ENCODE results near the gene HTR3B.

DNA sequence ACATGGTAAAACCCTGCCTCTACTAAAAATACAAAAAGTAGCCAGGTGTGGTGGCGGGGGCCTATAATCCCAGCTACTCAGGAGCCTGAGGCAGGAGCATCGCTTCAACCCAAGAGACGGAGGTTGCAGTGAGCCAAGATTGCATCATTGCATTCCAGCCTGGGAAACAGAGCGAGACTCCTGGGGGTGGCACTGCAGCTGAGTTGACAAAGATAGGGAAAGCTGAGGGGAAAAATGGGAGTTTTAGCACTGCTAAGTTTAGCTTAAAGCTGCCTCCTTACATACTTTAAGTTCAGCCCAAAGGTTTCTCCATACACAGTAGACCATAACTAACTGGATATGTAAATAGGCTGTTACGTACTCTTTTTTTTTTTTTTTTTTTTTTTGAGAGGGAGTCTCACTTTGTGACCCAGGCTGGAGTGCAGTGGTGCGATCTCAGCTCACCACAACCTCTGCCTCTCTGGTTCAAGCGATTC is 20.2 kb upstream of the HTR3B start:
- TF ChIP-seq, protein P1, sequence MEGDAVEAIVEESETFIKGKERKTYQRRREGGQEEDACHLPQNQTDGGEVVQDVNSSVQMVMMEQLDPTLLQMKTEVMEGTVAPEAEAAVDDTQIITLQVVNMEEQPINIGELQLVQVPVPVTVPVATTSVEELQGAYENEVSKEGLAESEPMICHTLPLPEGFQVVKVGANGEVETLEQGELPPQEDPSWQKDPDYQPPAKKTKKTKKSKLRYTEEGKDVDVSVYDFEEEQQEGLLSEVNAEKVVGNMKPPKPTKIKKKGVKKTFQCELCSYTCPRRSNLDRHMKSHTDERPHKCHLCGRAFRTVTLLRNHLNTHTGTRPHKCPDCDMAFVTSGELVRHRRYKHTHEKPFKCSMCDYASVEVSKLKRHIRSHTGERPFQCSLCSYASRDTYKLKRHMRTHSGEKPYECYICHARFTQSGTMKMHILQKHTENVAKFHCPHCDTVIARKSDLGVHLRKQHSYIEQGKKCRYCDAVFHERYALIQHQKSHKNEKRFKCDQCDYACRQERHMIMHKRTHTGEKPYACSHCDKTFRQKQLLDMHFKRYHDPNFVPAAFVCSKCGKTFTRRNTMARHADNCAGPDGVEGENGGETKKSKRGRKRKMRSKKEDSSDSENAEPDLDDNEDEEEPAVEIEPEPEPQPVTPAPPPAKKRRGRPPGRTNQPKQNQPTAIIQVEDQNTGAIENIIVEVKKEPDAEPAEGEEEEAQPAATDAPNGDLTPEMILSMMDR (IDR thresholded peaks at IDR 0.05; ENCODE audit: poor library complexity), result no peak
- TF ChIP-seq EZH2phosphoT487 (IDR thresholded peaks at IDR 0.05; ENCODE audit: low read depth, severe bottlenecking, unreplicated experiment) (no peak), EZH2 (IDR thresholded peaks at IDR 0.05; ENCODE audit: borderline replicate concordance) (no peak)

Data from hepatocyte (in vitro differentiated cells).